HEK293 (cell line): ENCODE results near the gene TOM1L2.

Source experiments
- AEBP2 ChIP-seq: fragments of 450-650 bp; formaldehyde crosslinking; IDR thresholded peaks from 2 replicates; pipeline ENCODE4 v1.5.1; 2016; ENCODE audit warnings: missing biosample characterization, missing genetic modification characterization, borderline replicate concordance
- CTCF ChIP-seq: fragments of 450-650 bp; formaldehyde crosslinking; IDR thresholded peaks from 2 replicates; pipeline ENCODE4 v1.5.1; 2016; ENCODE audit warnings: missing biosample characterization, missing genetic modification characterization
- PATZ1 ChIP-seq: fragments of 450-650 bp; formaldehyde crosslinking; IDR thresholded peaks from 2 replicates; pipeline ENCODE4 v1.5.1; 2016; ENCODE audit warnings: missing biosample characterization, missing genetic modification characterization
- ZNF18 ChIP-seq: fragments of 450-650 bp; formaldehyde crosslinking; IDR thresholded peaks from 2 replicates; pipeline ENCODE4 v1.5.1; 2016; ENCODE audit warnings: missing biosample characterization, missing genetic modification characterization
- ZNF202 ChIP-seq: fragments of 450-650 bp; formaldehyde crosslinking; IDR thresholded peaks from 2 replicates; pipeline ENCODE4 v1.5.1; 2016; ENCODE audit warnings: missing biosample characterization, missing genetic modification characterization, borderline replicate concordance
- ZNF214 ChIP-seq: fragments of 450-650 bp; formaldehyde crosslinking; IDR thresholded peaks from 2 replicates; pipeline ENCODE4 v1.5.1; 2017; ENCODE audit warnings: missing biosample characterization, mild to moderate bottlenecking, missing genetic modification characterization, borderline replicate concordance
- ZNF239 ChIP-seq: fragments of 450-650 bp; formaldehyde crosslinking; IDR thresholded peaks from 2 replicates; pipeline ENCODE4 v1.5.1; 2016; ENCODE audit warnings: missing biosample characterization, missing genetic modification characterization
- ZNF311 ChIP-seq: fragments of 450-650 bp; formaldehyde crosslinking; IDR thresholded peaks from 2 replicates; pipeline ENCODE4 v1.5.1; 2017; ENCODE audit warnings: missing biosample characterization, missing genetic modification characterization, borderline replicate concordance
- ZNF350 ChIP-seq: fragments of 450-650 bp; formaldehyde crosslinking; IDR thresholded peaks from 2 replicates; pipeline ENCODE4 v1.5.0; 2017; ENCODE audit warnings: missing biosample characterization, mild to moderate bottlenecking, missing genetic modification characterization
- ZNF398 ChIP-seq: fragments of 450-650 bp; formaldehyde crosslinking; IDR thresholded peaks from 2 replicates; pipeline ENCODE4 v1.5.1; 2017; ENCODE audit warnings: missing biosample characterization, missing genetic modification characterization
- ZSCAN23 ChIP-seq: fragments of 450-650 bp; formaldehyde crosslinking; IDR thresholded peaks from 2 replicates; pipeline ENCODE4 v1.5.1; 2016; ENCODE audit warnings: missing biosample characterization, missing genetic modification characterization

- no peak for TF ChIP-seq ZNF398 (tag by site-specific recombination)
- no peak for TF ChIP-seq ZNF202 (tag by site-specific recombination)
- TF ChIP-seq CTCF: no peak
- TF ChIP-seq ZSCAN23 (tag by site-specific recombination): no peak
- no peak for TF ChIP-seq ZNF311 (tag by site-specific recombination)
- TF ChIP-seq ZNF350 (tag by site-specific recombination): no peak
- TF ChIP-seq PATZ1: no peak
- TF ChIP-seq ZNF214 (tag by site-specific recombination): no peak
- no peak for TF ChIP-seq ZNF239 (tag by site-specific recombination)
- no peak for TF ChIP-seq AEBP2
- TF ChIP-seq ZNF18: no peak
Observed at GRCh38 chr17:17797119-17797809, 174.9 kb downstream of the TOM1L2 start.
